Activated CD4-positive, alpha-beta memory T cell treated with anti-CD3 and anti-CD28 coated beads, Interleukin-2, amount 10 ng/mL, durations not matched to agents 7 days and 5 days (primary cell): Measurements from ENCODE around the gene TBC1D22B. TPM values are rescaled to one million over a fixed set of nuclear protein-coding genes. Genes with fewer than 3 reads are reported as not detected.

Source experiments
- CTCF ChIA-PET: fragments of 350-600 bp; sonication (Branson Sonifier 250); formaldehyde crosslinking; loops from one replicate; lab custom pipeline; 2021; ENCODE audit warnings: antibody characterized with exemption, inconsistent platforms; lab: Charles Lee
- POLR2A ChIA-PET: fragments of 350-600 bp; sonication (Branson Sonifier 250); formaldehyde crosslinking; loops from one replicate; lab custom pipeline; 2021; ENCODE audit warnings: antibody characterized with exemption; lab: Charles Lee
- DNase-seq: peaks from one replicate; pipeline ENCODE4 v3.0.0-alpha.2; 2020
- H3K27ac Mint-ChIP-seq: one replicate; pipeline ENCODE4 v1.8.0; 2021; ENCODE audit warnings: mild to moderate bottlenecking, mixed read lengths
- H3K27me3 Mint-ChIP-seq: one replicate; pipeline ENCODE4 v1.8.0; 2021; ENCODE audit warnings: mixed read lengths
- H3K36me3 Mint-ChIP-seq: one replicate; pipeline ENCODE4 v1.8.0; 2021; ENCODE audit warnings: low read depth, mixed read lengths
- H3K4me1 Mint-ChIP-seq: one replicate; pipeline ENCODE4 v1.8.0; 2021; ENCODE audit warnings: mixed read lengths
- H3K4me3 Mint-ChIP-seq: one replicate; pipeline ENCODE4 v1.8.0; 2021; ENCODE audit warnings: mild to moderate bottlenecking, mixed read lengths
- H3K9me3 Mint-ChIP-seq: one replicate; pipeline ENCODE4 v1.8.0; 2021; ENCODE audit warnings: mixed read lengths
- total RNA-seq, 2 experiments: library from RNA; stranded (reverse); gene quantifications; one replicate each; pipeline ENCODE4 v1.2.3, GENCODE V29; 2021

TBC1D22B gene
- total RNA-seq, 2 experiments from 2014 or later = 16.5 TPM

DNA sequence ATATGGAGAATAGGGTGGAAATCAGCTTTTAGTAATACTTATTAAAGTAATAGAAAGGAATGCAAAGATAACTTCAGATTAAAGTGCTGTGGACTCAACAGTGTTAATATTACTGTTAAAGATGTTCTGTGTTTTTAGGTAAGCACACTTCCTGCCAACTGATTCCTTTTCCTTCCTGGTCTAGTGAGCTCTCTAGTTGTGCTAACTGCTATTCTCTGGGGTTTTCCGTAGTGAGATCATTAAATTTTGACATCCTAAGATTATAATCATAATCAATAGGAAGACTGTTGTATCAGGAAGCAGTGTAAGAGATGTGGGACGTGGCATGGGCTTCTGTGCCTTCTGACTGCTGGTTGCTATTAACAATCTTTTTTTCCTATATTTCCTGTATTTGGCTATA, 1.6 kb downstream of the TBC1D22B start:
- ChIA-PET POLR2A (interaction anchor here (0.7 to 3.8 kb wide), 10 partner anchors 12 to 273 kb away, joined by 3 to 19 read pairs (median 4); partner anchors contain the start of genes CMTR1 and MTCH1), CTCF (interaction anchor here (1.0 to 2.8 kb wide), 3 partner anchors 34 to 241 kb away, joined by 3 to 13 read pairs (median 4); no protein-coding TSS in a partner anchor)
- H3K27ac Mint-ChIP-seq = peak overlapping the region; percentile 86
- no peak for DNase-seq
- H3K4me1 Mint-ChIP-seq = peaks cover 51% of the 10 kb centered on the region
- peaks cover 20% of the 10 kb centered on the region for H3K36me3 Mint-ChIP-seq
- H3K27me3 Mint-ChIP-seq = no peaks in the 10 kb centered on the region
- H3K4me3 Mint-ChIP-seq = peak overlapping the region; percentile 83
- H3K9me3 Mint-ChIP-seq = no peaks in the 10 kb centered on the region

DNA sequence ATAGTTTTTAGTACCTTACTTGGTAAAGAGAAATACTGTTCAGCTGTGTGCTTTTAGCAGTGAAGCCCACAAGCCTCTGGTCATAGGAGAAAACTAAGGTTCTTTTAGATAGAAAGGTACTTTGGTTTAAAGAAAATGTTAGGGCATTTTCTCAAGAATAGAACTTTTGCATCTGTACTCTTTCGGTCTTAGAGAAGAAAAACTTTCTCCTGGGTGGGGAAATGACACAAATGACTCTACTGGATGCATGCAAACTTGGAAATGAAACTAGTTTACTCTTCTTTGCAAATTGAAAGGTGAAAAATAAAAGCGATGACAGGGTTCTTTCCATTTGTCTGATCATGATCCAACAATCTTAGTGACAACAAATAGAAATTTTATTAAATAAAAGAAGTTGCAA, 2.5 kb downstream of the TBC1D22B start:
- ChIA-PET CTCF (interaction anchor here (1.4 to 2.8 kb wide), 2 partner anchors 33 to 50 kb away, joined by 3 to 13 read pairs; no protein-coding TSS in a partner anchor), POLR2A (interaction anchor here (0.9 to 3.8 kb wide), 7 partner anchors 11 to 274 kb away, joined by 3 to 19 read pairs (median 4); partner anchors contain the start of genes CMTR1 and MTCH1)
- peaks cover 56% of the 10 kb centered on the region for H3K4me1 Mint-ChIP-seq
- H3K27me3 Mint-ChIP-seq = no peaks in the 10 kb centered on the region
- peak overlapping the region; percentile 83 for H3K4me3 Mint-ChIP-seq
- H3K36me3 Mint-ChIP-seq = peaks cover 21% of the 10 kb centered on the region
- no peaks in the 10 kb centered on the region for H3K9me3 Mint-ChIP-seq
- H3K27ac Mint-ChIP-seq = peak overlapping the region; percentile 86
- no peak for DNase-seq

DNA sequence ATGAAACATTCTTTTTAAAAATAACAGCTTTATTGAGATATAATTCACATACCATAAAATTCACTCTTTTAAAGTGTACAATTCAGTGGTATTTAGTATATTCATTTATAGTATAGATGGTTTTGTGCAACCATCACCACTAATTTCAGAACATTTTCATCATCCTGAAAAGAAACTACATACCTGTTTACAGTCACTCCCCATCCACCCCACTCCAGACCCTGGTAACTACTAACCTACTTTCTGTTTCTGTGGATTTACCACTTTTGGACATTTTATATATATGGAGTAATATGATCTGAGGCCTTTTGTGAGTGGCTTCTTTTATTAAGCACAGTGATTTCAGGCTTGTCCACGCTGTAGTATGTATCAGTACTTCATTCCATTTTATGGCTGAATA, 2.9 kb downstream of the TBC1D22B start:
- Mint-ChIP-seq H3K4me3 (peak overlapping the region; percentile 7), H3K36me3 (peaks cover 19% of the 10 kb centered on the region), H3K9me3 (no peaks in the 10 kb centered on the region), H3K4me1 (peaks cover 61% of the 10 kb centered on the region), H3K27me3 (no peaks in the 10 kb centered on the region), H3K27ac (peak overlapping the region; percentile 66)
- DNase-seq = no peak
- ChIA-PET POLR2A (interaction anchor here (0.9 to 3.8 kb wide), 5 partner anchors 10 to 274 kb away, joined by 3 to 19 read pairs (median 4); partner anchors contain the start of gene MTCH1), CTCF (interaction anchor here (0.6 to 1.4 kb wide), 2 partner anchors 32 to 49 kb away, joined by 3 to 4 read pairs; no protein-coding TSS in a partner anchor)

DNA sequence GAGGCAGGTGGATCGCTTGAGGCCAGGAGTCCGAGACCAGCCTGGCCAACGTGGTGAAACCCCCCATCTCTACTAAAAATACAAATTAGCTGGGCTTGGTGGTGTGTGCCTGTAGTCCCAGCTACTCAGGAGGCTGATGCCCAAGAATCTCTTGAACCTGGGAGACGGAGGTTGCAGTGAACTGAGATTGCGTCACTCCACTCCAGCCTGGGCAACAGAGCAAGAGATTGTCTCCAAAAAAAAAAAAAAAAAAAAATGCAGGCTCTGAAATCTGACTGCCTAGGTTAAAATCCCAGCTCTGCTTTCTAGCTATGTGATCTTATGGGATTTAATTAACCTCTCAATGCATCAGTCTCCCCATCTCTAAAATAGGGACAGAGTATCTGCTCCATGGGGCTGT, 3.6 kb downstream of the TBC1D22B start:
- Mint-ChIP-seq H3K36me3 (peaks cover 19% of the 10 kb centered on the region), H3K4me1 (peaks cover 63% of the 10 kb centered on the region), H3K27ac (no peak overlapping the region), H3K4me3 (no peak overlapping the region), H3K27me3 (no peaks in the 10 kb centered on the region), H3K9me3 (no peaks in the 10 kb centered on the region)
- POLR2A ChIA-PET = interaction anchor here (0.9 to 1.7 kb wide), 3 partner anchors 12 to 28 kb away, joined by 3 to 5 read pairs (median 3); no protein-coding TSS in a partner anchor
- DNase-seq = no peak
- CTCF ChIA-PET = interaction anchor here (0.6 to 0.9 kb wide), 5 partner anchors 21 to 239 kb away, joined by 3 to 5 read pairs (median 3); partner anchors contain the start of gene PIM1

DNA sequence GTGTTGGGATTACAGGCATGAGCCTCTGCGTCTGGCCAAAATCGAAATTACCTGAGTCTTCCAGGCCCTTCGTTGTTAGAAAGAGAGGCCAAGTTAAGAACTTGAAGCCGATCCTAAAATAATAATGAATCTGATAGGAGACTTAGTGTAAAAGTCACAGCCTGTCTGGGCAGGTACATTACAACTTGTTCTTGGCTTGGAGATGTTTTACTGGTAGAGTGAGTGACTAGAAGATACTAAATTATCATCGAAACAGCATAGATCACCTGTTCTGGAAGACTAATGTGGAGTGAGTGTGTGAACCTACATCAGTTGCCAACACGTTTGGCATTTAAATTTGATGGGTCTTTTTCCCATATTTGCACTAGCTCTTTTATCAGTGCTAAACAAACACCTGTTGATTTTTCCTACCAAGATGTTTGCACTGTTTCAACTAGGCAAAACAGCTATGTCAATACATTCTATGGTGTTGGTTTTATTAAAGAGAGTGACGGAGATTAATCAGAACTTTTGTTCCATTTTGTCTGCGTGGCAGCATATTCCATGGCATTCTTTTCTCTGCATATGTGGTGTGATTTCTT, 5.0 kb downstream of the TBC1D22B start:
- Mint-ChIP-seq H3K27ac (no peak overlapping the region), H3K9me3 (no peaks in the 10 kb centered on the region), H3K4me1 (peaks cover 52% of the 10 kb centered on the region), H3K36me3 (peaks cover 20% of the 10 kb centered on the region), H3K27me3 (no peaks in the 10 kb centered on the region), H3K4me3 (no peak overlapping the region)
- ChIA-PET POLR2A (interaction anchor here (0.6 to 1.7 kb wide), 3 partner anchors 14 to 43 kb away, joined by 3 to 5 read pairs (median 4); no protein-coding TSS in a partner anchor), CTCF (no interaction called here)
- DNase-seq = no peak

DNA sequence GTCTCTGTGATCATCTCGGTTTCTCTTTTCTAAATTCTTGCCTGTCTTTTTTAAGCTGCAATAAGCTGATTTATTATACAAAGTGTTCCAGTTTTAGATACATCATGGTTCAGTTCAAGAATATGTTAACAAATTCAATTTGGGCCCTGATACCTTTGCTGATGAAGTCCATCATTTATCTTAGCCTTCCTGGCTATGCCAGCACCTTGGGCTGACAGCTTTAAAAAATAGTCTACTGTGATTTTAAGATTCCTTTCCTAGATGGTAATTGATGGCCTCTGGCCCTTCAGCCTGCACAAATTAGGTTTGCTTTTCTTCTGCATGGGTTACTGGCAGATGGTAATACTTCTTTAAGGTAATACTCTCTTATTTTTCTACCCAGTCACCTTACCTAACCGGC, 7.4 kb downstream of the TBC1D22B start:
- Mint-ChIP-seq H3K9me3 (no peaks in the 10 kb centered on the region), H3K27ac (no peak overlapping the region), H3K36me3 (peaks cover 30% of the 10 kb centered on the region), H3K4me1 (peaks cover 42% of the 10 kb centered on the region), H3K4me3 (no peak overlapping the region), H3K27me3 (no peaks in the 10 kb centered on the region)
- POLR2A ChIA-PET = no interaction called here
- no peak for DNase-seq
- CTCF ChIA-PET = no interaction called here

DNA sequence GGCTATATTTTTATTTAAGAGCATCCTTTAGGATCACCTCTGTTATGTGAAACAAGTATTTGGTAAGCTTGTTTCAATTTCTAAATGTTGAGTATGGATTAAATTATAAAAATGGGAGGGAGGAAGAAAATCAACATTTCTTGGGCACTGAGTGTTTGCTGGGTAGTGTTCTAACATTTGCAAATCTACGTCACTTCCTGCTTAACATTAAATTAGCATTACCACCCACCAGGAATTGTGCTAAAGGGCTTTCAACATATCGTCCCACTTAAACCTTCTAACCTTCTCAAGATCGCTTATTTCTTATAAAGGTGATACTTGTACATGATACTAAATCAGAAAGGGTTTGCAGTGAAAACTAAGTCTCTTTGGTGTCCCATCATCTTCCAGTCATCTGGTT, 8.3 kb downstream of the TBC1D22B start:
- no peaks in the 10 kb centered on the region for H3K27me3 Mint-ChIP-seq
- DNase-seq = no peak
- POLR2A ChIA-PET = no interaction called here
- H3K27ac Mint-ChIP-seq = no peak overlapping the region
- H3K36me3 Mint-ChIP-seq = peaks cover 35% of the 10 kb centered on the region
- no peaks in the 10 kb centered on the region for H3K9me3 Mint-ChIP-seq
- peaks cover 37% of the 10 kb centered on the region for H3K4me1 Mint-ChIP-seq
- CTCF ChIA-PET = no interaction called here
- H3K4me3 Mint-ChIP-seq = no peak overlapping the region

DNA sequence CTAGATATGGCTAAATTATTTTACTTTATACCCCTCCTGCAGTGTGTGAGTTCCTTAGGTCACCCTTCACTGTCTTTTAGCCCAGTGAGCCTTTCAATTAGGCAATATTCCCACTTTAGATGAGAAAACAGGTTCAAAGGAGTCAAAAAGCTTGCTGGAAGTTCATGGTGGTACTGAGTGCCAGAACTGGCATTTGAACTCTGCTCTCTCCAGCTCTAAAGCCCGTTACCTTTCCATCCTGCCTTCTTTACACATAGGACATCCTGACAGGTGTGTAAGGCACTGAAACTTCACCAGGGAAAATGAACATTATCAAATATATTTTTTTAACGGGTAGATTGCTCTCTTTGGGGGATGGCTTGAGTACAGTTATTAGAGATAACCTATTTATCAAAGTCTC, 11.5 kb downstream of the TBC1D22B start:
- Mint-ChIP-seq H3K27me3 (no peaks in the 10 kb centered on the region), H3K4me3 (no peak overlapping the region), H3K9me3 (no peaks in the 10 kb centered on the region), H3K27ac (no peak overlapping the region), H3K36me3 (peaks cover 31% of the 10 kb centered on the region), H3K4me1 (peaks cover 42% of the 10 kb centered on the region)
- no peak for DNase-seq
- POLR2A ChIA-PET = interaction anchor here (1.2 kb wide), 1 partner anchor 15 kb away, joined by 3 read pairs; no protein-coding TSS in a partner anchor
- CTCF ChIA-PET = no interaction called here

DNA sequence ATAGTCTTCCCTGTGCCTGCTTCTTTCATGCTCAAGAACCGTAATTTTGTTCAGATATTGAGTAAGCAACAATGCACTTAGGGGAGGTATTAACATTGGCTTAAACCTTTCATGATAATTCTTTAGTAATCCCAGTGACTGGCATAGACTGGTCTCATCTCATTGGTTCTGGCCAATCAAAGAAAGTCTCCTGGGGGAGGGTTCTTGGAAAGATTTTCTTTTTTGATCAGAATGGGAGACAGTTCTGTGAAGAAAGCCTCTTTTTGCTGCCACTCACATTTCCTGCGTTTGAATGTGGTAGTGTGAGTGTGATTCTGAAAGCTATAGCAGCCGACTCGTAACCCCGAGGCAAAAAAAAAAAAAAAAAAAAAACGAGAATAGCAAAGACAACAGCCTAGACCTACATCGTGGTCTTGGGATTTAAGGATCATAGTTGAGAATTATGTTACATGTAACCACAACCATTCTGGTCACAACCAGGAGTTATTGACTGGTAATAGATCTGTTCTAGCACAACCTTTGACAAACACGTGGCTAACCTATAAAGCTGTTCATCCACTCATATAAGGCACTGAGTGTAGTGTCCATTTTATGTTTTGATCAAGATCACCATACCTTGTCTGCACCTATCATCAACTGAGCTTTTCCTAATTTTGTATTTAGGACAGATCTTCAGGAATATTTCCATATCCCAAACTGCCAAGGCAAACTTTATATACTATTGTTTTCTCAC, 15.4 kb downstream of the TBC1D22B start:
- Mint-ChIP-seq H3K9me3 (no peaks in the 10 kb centered on the region), H3K36me3 (peaks cover 39% of the 10 kb centered on the region), H3K4me3 (peak overlapping the region; percentile 38), H3K4me1 (peaks cover 59% of the 10 kb centered on the region), H3K27ac (peak overlapping the region; percentile 64), H3K27me3 (no peaks in the 10 kb centered on the region)
- ChIA-PET CTCF (interaction anchor here (0.6 to 1.7 kb wide), 5 partner anchors 37 to 252 kb away, joined by 3 to 8 read pairs (median 4); no protein-coding TSS in a partner anchor), POLR2A (interaction anchor here (0.9 to 2.4 kb wide), 7 partner anchors 9 to 160 kb away, joined by 3 to 16 read pairs (median 4); partner anchors contain the start of genes CMTR1, PIM1, TBC1D22B and TMEM217)
- no peak for DNase-seq

DNA sequence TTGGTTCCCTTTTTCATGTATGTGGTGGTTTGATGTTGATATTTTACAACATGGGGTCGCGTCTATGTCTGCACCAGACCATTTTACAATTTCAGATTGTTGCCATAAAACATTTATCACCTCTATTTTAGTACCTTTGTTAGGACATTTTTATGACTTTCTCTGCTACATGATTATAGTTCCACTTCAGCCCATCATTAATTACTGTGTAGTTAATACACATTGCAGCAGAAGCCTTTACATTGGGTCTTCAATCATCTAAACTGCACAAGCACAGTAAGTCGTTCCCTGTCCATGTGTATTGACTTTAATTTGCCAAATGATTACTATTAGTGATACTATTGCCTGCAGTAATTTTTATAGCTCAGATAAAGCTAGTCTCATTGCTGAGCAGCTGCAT, 16.1 kb downstream of the TBC1D22B start:
- ChIA-PET CTCF (interaction anchor here (1.0 to 1.7 kb wide), 4 partner anchors 37 to 252 kb away, joined by 3 to 8 read pairs (median 4); no protein-coding TSS in a partner anchor), POLR2A (interaction anchor here (0.9 to 2.4 kb wide), 7 partner anchors 8 to 159 kb away, joined by 3 to 16 read pairs (median 4); partner anchors contain the start of genes CMTR1, PIM1, TBC1D22B and TMEM217)
- H3K9me3 Mint-ChIP-seq = no peaks in the 10 kb centered on the region
- H3K4me3 Mint-ChIP-seq = peak overlapping the region; percentile 38
- peak overlapping the region; percentile 64 for H3K27ac Mint-ChIP-seq
- H3K4me1 Mint-ChIP-seq = peaks cover 64% of the 10 kb centered on the region
- DNase-seq = no peak
- no peaks in the 10 kb centered on the region for H3K27me3 Mint-ChIP-seq
- H3K36me3 Mint-ChIP-seq = peaks cover 39% of the 10 kb centered on the region

DNA sequence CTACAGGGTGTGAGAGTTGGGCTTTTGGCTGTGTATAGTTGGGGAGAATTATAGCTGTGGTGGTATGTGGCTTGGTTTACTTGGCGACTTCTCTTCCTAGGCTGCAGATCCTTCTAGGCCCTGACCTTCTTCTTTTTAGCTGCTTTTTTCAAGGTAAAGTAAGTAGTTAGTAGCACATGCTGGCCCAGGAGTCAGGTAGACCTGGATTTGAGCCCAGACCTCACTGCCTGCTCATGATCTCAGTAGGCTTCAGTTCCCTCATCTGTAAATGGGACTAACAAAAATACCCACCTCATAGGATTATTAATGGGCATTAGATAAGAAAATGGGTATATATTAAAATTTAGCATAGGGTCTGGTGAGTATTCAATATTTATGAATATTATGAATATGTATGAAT, 17.8 kb downstream of the TBC1D22B start:
- ChIA-PET CTCF (interaction anchor here (0.7 to 1.2 kb wide), 2 partner anchors 50 to 672 kb away, joined by 3 to 4 read pairs; no protein-coding TSS in a partner anchor), POLR2A (interaction anchor here (1.2 to 1.8 kb wide), 2 partner anchors 9 to 13 kb away, joined by 3 to 5 read pairs; no protein-coding TSS in a partner anchor)
- peaks cover 76% of the 10 kb centered on the region for H3K4me1 Mint-ChIP-seq
- H3K4me3 Mint-ChIP-seq = no peak overlapping the region
- DNase-seq = no peak
- H3K27me3 Mint-ChIP-seq = no peaks in the 10 kb centered on the region
- H3K27ac Mint-ChIP-seq = no peak overlapping the region
- H3K36me3 Mint-ChIP-seq = peaks cover 43% of the 10 kb centered on the region
- H3K9me3 Mint-ChIP-seq = no peaks in the 10 kb centered on the region

DNA sequence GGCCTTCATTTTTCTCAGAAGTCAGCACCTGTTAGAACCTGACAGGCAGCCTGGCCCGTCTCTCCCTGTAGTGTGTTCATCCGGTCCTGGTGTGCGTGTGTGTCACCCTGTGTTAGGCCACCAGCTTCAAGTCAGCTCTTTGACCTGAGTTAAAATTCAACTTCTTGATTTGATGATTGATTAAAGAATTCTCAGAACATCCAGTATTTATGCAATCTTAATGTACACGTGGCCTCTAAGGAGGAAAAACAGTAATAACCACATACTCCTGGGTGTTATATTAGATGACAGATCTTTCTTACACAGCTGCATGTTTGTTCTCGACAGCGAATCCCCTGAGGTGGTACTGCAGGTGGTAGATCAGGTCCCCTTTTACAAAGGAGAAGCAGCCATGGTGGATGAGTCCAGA, 19.4 kb downstream of the TBC1D22B start:
- H3K4me3 Mint-ChIP-seq = no peak overlapping the region
- ChIA-PET CTCF (no interaction called here), POLR2A (interaction anchor here (1.8 kb wide), 1 partner anchor 15 kb away, joined by 5 read pairs; no protein-coding TSS in a partner anchor)
- peaks cover 83% of the 10 kb centered on the region for H3K4me1 Mint-ChIP-seq
- H3K9me3 Mint-ChIP-seq = no peaks in the 10 kb centered on the region
- no peak for DNase-seq
- no peaks in the 10 kb centered on the region for H3K27me3 Mint-ChIP-seq
- H3K36me3 Mint-ChIP-seq = peaks cover 38% of the 10 kb centered on the region
- no peak overlapping the region for H3K27ac Mint-ChIP-seq
